GM23338 (cell line): ENCODE data around the gene CERS1. TPM values are rescaled to one million over a fixed set of nuclear protein-coding genes. Genes with fewer than 3 reads are reported as not detected.

Source experiments
- ATAC-seq: fragments of 200-7000 bp; cut with Tn5 transposase; 3 replicates; pipeline ENCODE4 v1.9.1; 2020
- DNase-seq: peaks from one replicate; pipeline ENCODE4 v3.0.0-alpha.2; 2015; ENCODE audit warnings: low spot score
- H2AFZ ChIP-seq: fragments of 200-600 bp; sonication (generic); 2 replicates; pipeline ENCODE4 v1.8.0; 2016; ENCODE audit warnings: antibody characterized with exemption, mild to moderate bottlenecking, moderate library complexity
- H3F3A ChIP-seq: fragments of 200-600 bp; sonication (generic); replicated peaks from 2 replicates; pipeline ENCODE4 v1.8.0; 2017; ENCODE audit warnings: antibody characterized with exemption, mixed run types, low read depth
- H3K27ac ChIP-seq: fragments of 200-600 bp; sonication (generic); 2 replicates; pipeline ENCODE4 v1.6.1; 2016; ENCODE audit warnings: low read depth
- H3K27me3 ChIP-seq: fragments of 200-600 bp; sonication (generic); 2 replicates; pipeline ENCODE4 v1.8.0; 2016; ENCODE audit warnings: mild to moderate bottlenecking, mixed run types, moderate library complexity; ENCODE audit not compliant: insufficient read depth
- H3K36me3 ChIP-seq: fragments of 200-600 bp; sonication (generic); 2 replicates; pipeline ENCODE4 v1.8.0; 2016; ENCODE audit warnings: mild to moderate bottlenecking; ENCODE audit not compliant: insufficient read depth
- H3K4me1 ChIP-seq: fragments of 200-600 bp; sonication (generic); 2 replicates; pipeline ENCODE4 v1.8.0; 2016; ENCODE audit warnings: mild to moderate bottlenecking, moderate library complexity; ENCODE audit not compliant: insufficient read depth
- H3K4me2 ChIP-seq: fragments of 200-600 bp; sonication (generic); 2 replicates; pipeline ENCODE4 v1.7.1; 2017; ENCODE audit warnings: mixed run types
- H3K4me3 ChIP-seq: fragments of 200-600 bp; sonication (generic); 2 replicates; pipeline ENCODE4 v1.6.1; 2016; ENCODE audit warnings: mixed run types
- H3K79me2 ChIP-seq: fragments of 200-600 bp; sonication (generic); replicated peaks from 2 replicates; pipeline ENCODE4 v1.8.0; 2017; ENCODE audit warnings: mild to moderate bottlenecking; ENCODE audit not compliant: insufficient read depth
- H3K9me2 ChIP-seq: fragments of 200-600 bp; sonication (generic); 2 replicates; pipeline ENCODE4 v1.8.0; 2017; ENCODE audit not compliant: insufficient read depth
- H4K20me1 ChIP-seq: fragments of 200-600 bp; sonication (generic); replicated peaks from 2 replicates; pipeline ENCODE4 v1.8.0; 2017; ENCODE audit warnings: mild to moderate bottlenecking; ENCODE audit not compliant: insufficient read depth
- H3K27ac Mint-ChIP-seq: 2 replicates; pipeline ENCODE4 v1.8.0; 2020; ENCODE audit warnings: inconsistent platforms, mild to moderate bottlenecking, moderate library complexity, mixed read lengths
- H3K27me3 Mint-ChIP-seq: 3 replicates; pipeline ENCODE4 v1.8.0; 2022; ENCODE audit warnings: low read depth, mild to moderate bottlenecking, moderate library complexity, mixed read lengths, inconsistent platforms; ENCODE audit not compliant: insufficient read depth, poor library complexity
- H3K36me3 Mint-ChIP-seq: 3 replicates; pipeline ENCODE4 v1.8.0; 2021; ENCODE audit warnings: low read depth, mild to moderate bottlenecking, inconsistent platforms, moderate library complexity, mixed read lengths
- H3K4me1 Mint-ChIP-seq: 3 replicates; pipeline ENCODE4 v1.8.0; 2020; ENCODE audit warnings: mild to moderate bottlenecking, inconsistent platforms, mixed read lengths
- H3K4me3 Mint-ChIP-seq: 3 replicates; pipeline ENCODE4 v1.8.0; 2021; ENCODE audit warnings: moderate library complexity, mild to moderate bottlenecking, inconsistent platforms, mixed read lengths
- H3K9me3 Mint-ChIP-seq: 3 replicates; pipeline ENCODE4 v1.8.0; 2020; ENCODE audit warnings: moderate library complexity, mild to moderate bottlenecking, inconsistent platforms, mixed read lengths
- CREB1 ChIP-seq: fragments of 250-450 bp; sonication (Bioruptor Pico); IDR thresholded peaks from 2 replicates; pipeline ENCODE4 v1.5.0; 2020; ENCODE audit warnings: low read depth, mild to moderate bottlenecking, moderate library complexity
- CTCF ChIP-seq, 2 experiments: fragments of 200-600 bp in 1 of 2; sonication (generic) in 1 of 2; conservative IDR thresholded peaks; 2 replicates each; pipeline versions ENCODE4 v1.5.1 to v1.6.1; 2016 to 2017; ENCODE audit warnings: antibody characterized with exemption in 2 of 2, low read depth in 2 of 2, mild to moderate bottlenecking in 2 of 2, moderate library complexity in 1 of 2
- ETS1 ChIP-seq: IDR thresholded peaks from 2 replicates; pipeline ENCODE4 v1.6.1; 2016; ENCODE audit warnings: antibody characterized with exemption
- NANOG ChIP-seq: IDR thresholded peaks from 2 replicates; pipeline ENCODE4 v1.6.1; 2016; ENCODE audit warnings: antibody characterized with exemption, borderline replicate concordance
- POLR2AphosphoS5 ChIP-seq: IDR thresholded peaks from 2 replicates; pipeline ENCODE4 v1.6.1; 2016; ENCODE audit warnings: antibody characterized with exemption, low read depth
- REST ChIP-seq: IDR thresholded peaks from one replicate; pipeline ENCODE4 v1.6.1; 2018; ENCODE audit warnings: antibody characterized with exemption; ENCODE audit not compliant: unreplicated experiment
- ZNF331 ChIP-seq: fragments of 250-450 bp; sonication (Bioruptor Pico); IDR thresholded peaks from 2 replicates; pipeline ENCODE4 v1.5.0; 2020; ENCODE audit warnings: low read depth, mild to moderate bottlenecking, moderate library complexity
- polyA plus RNA-seq: library from polyadenylated mRNA; unstranded; fragments of >200 nt; fragmentation: Nextera tagmentation; extraction: Ambion mirVana; gene quantifications from 2 replicates; pipeline ENCODE4 v1.2.1, GENCODE V29; 2016
- total RNA-seq: library from RNA; depleted of rRNA; stranded (reverse); fragments of >200 nt; shearing (Covaris generic); gene quantifications from 2 replicates; pipeline ENCODE4 v1.2.3, GENCODE V29; 2014

Gene CERS1
- total and polyA plus RNA-seq, 2 experiments from 2014 or later = 11.1 to 12.2 TPM

GRCh38 chr19:18895038-18895823 is 727 bp downstream of the CERS1 start:
- no peak overlapping the region for H3K27ac Mint-ChIP-seq

More at GRCh38 chr19:18895038-18895823, 727 bp downstream of the CERS1 start:
- no peak for TF ChIP-seq CREB1 (CRISPR knock-in tag)
- TF ChIP-seq ETS1 = no peak
- no peak for TF ChIP-seq REST
- TF ChIP-seq NANOG = no peak
- TF ChIP-seq ZNF331 (CRISPR knock-in tag) = no peak
- peak; percentile 49 to 82 for TF ChIP-seq CTCF (conservative IDR thresholded peaks at IDR 0.05; ENCODE audit: low read depth in 2 of 2)
- 0 out of 2 replicates have a peak, but pooled peaks have one; percentile 36 for TF ChIP-seq POLR2AphosphoS5
- H3K36me3 Mint-ChIP-seq = peaks cover 3% of the 10 kb centered on the region; the same call in 1 of the 3 replicates
- H3K27ac ChIP-seq = no peak overlapping the region
- no peaks in the 10 kb centered on the region for H3K79me2 ChIP-seq
- H3K9me2 ChIP-seq = no peaks in the 10 kb centered on the region
- H3K36me3 ChIP-seq = no peaks in the 10 kb centered on the region; the same call in 1 of the 2 replicates
- ATAC-seq (peak; percentile 75), DNase-seq (peak; percentile 79)
- peaks cover 25% of the 10 kb centered on the region for H3K27me3 Mint-ChIP-seq
- peaks cover 2% of the 10 kb centered on the region; the same call in 1 of the 2 replicates for H3F3A ChIP-seq
- H3K4me3 ChIP-seq = peak overlapping the region; percentile 75
- no peaks in the 10 kb centered on the region; the same call in none of the 2 replicates for H4K20me1 ChIP-seq
- peak overlapping the region; percentile 85 for H3K4me3 Mint-ChIP-seq
- H2AFZ ChIP-seq = peak overlapping the region; percentile 74
- H3K4me1 ChIP-seq = no peaks in the 10 kb centered on the region; the same call in 1 of the 2 replicates
- no peaks in the 10 kb centered on the region for H3K9me3 Mint-ChIP-seq
- no peaks in the 10 kb centered on the region for H3K4me1 Mint-ChIP-seq
- H3K27me3 ChIP-seq = peaks cover 24% of the 10 kb centered on the region
- peak overlapping the region; percentile 86 for H3K4me2 ChIP-seq
